Keratinocyte (primary cell): ENCODE results near the gene ASTN2. TPM values are rescaled to one million over a fixed set of nuclear protein-coding genes. Genes with fewer than 3 reads are reported as not detected.

Experiments used
- DNase-seq: peaks from one replicate; pipeline ENCODE4 v3.0.0-alpha.2; 2011; ENCODE audit warnings: low read depth, missing footprints, low spot score
- FAIRE-seq: peaks from 2 replicates; lab custom pipeline; 2011; peaks lifted over from hg19 to GRCh38; lab: Jason Lieb, UNC
- H2AFZ ChIP-seq: 2 replicates; pipeline ENCODE4 v1.6.0; 2012; ENCODE audit warnings: low read length, control low read depth, inconsistent platforms; ENCODE audit not compliant: control insufficient read depth
- H3K27ac ChIP-seq: 2 replicates; pipeline ENCODE4 v1.5.1; 2011; ENCODE audit warnings: low read length; ENCODE audit not compliant: control insufficient read depth, insufficient read depth
- H3K27me3 ChIP-seq: 3 replicates; pipeline ENCODE4 v1.6.0; 2011; ENCODE audit warnings: low read length; ENCODE audit not compliant: control insufficient read depth, insufficient read depth; ENCODE audit errors: extremely low read depth
- H3K36me3 ChIP-seq, 2 experiments: 2 replicates in 1 of 2; 3 replicates in 1 of 2; pipeline ENCODE4 v1.5.1; 2011; ENCODE audit warnings: low read length in 2 of 2, mild to moderate bottlenecking in 1 of 2; ENCODE audit not compliant: control insufficient read depth in 2 of 2, insufficient read depth in 2 of 2; ENCODE audit errors: extremely low read depth in 1 of 2
- H3K4me1 ChIP-seq: 3 replicates; pipeline ENCODE4 v1.5.1; 2011; ENCODE audit warnings: low read length; ENCODE audit not compliant: control insufficient read depth, insufficient read depth; ENCODE audit errors: extremely low read depth
- H3K4me2 ChIP-seq: 3 replicates; pipeline ENCODE4 v1.6.0; 2011; ENCODE audit warnings: low read depth, low read length; ENCODE audit not compliant: control insufficient read depth, insufficient read depth; ENCODE audit errors: extremely low read depth
- H3K4me3 ChIP-seq, 3 experiments: fragments of 200-600 bp in 1 of 3; sonication (generic) in 1 of 3; 2 replicates in 2 of 3; 3 replicates in 1 of 3; pipeline ENCODE4 v1.5.1; 2011 to 2016; ENCODE audit warnings: low read length in 3 of 3, mild to moderate bottlenecking in 3 of 3, control low read depth in 2 of 3, inconsistent platforms in 1 of 3, low read depth in 1 of 3, mixed read lengths in 1 of 3, mixed run types in 1 of 3, moderate library complexity in 1 of 3; ENCODE audit not compliant: control insufficient read depth in 2 of 3, insufficient read depth in 2 of 3; ENCODE audit errors: extremely low read depth in 1 of 3
- H3K79me2 ChIP-seq: 2 replicates; pipeline ENCODE4 v1.6.0; 2012; ENCODE audit warnings: low read length; ENCODE audit not compliant: control insufficient read depth, insufficient read depth
- H3K9ac ChIP-seq: 3 replicates; pipeline ENCODE4 v1.6.0; 2011; ENCODE audit warnings: low read length; ENCODE audit not compliant: control insufficient read depth, insufficient read depth; ENCODE audit errors: extremely low read depth
- H3K9me1 ChIP-seq: 3 replicates; pipeline ENCODE4 v1.6.0; 2011; ENCODE audit warnings: low read length; ENCODE audit not compliant: control insufficient read depth, insufficient read depth; ENCODE audit errors: extremely low read depth
- H3K9me3 ChIP-seq: 2 replicates; pipeline ENCODE4 v1.5.1; 2012; ENCODE audit warnings: low read depth, low read length; ENCODE audit not compliant: control insufficient read depth
- H4K20me1 ChIP-seq: 3 replicates; pipeline ENCODE4 v1.6.0; 2011; ENCODE audit warnings: low read length; ENCODE audit not compliant: control insufficient read depth, insufficient read depth; ENCODE audit errors: extremely low read depth
- EZH2 ChIP-seq: IDR thresholded peaks from one replicate; pipeline ENCODE4 v1.6.1; 2012; ENCODE audit warnings: inconsistent platforms, mild to moderate bottlenecking, low read length, moderate library complexity
- dilution Hi-C: fragments of 300-500 bp; cut with MboI; formaldehyde crosslinking; loops from one replicate; pipeline ENCODE4 v1.7.0; 2020; ENCODE audit warnings: low sequenced_read_pairs; ENCODE audit not compliant: extremely low pct_ligation_motif_present
- polyA plus RNA-seq, 5 experiments: library from polyadenylated mRNA; depleted of rRNA in 3 of 5; stranded (reverse) in 3 of 5; stranded (forward) in 1 of 5; unstranded in 1 of 5; fragments of >200 nt; gene quantifications; 1 replicate in 1 of 5; 2 replicates in 3 of 5; 3 replicates in 1 of 5; pipeline versions ENCODE4 v1.2.1 to v1.2.3, GENCODE V29; 2011 to 2012; ENCODE audit warnings: missing spikeins in 2 of 5, low read depth in 1 of 5, low replicate concordance in 1 of 5
- TF ChIP-seq, protein P1 (sequence below), 3 experiments: IDR thresholded peaks in 1 of 3; conservative IDR thresholded peaks in 1 of 3; optimal IDR thresholded peaks in 1 of 3; 2 replicates in 2 of 3; 3 replicates in 1 of 3; pipeline versions ENCODE3 to v1.5.1; 2011; ENCODE audit warnings: low read length in 3 of 3, mild to moderate bottlenecking in 3 of 3, moderate library complexity in 2 of 3, control low read depth in 1 of 3, inconsistent platforms in 1 of 3; ENCODE audit not compliant: insufficient read depth in 2 of 3; ENCODE audit errors: extremely low read depth in 1 of 3

The ASTN2 gene
- polyA plus RNA-seq, 1 donor (not counting 4 experiments of a cell fraction or from before 2014, with no cell fraction given) = 0.31 TPM

DNA sequence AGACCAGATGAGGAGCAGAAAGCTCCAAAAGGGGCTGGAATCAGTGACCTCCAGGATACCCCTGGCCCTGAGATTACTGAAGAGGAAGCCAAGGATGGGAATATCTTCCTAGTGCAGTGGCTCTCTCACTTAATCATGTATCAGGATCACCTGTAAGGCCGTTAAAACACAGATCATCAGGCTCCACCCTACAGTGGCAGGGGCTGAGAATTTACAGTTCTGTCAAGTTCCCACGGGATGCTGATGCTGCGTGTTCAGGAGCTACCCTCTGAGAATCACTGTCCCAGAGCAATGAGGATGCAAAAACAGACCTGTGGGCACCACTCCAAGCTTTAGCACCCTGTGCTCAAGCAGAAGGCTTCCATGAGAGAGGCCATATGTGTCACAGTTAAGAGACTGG, 291.9 kb downstream of the ASTN2 start:
- TF ChIP-seq, protein P1, sequence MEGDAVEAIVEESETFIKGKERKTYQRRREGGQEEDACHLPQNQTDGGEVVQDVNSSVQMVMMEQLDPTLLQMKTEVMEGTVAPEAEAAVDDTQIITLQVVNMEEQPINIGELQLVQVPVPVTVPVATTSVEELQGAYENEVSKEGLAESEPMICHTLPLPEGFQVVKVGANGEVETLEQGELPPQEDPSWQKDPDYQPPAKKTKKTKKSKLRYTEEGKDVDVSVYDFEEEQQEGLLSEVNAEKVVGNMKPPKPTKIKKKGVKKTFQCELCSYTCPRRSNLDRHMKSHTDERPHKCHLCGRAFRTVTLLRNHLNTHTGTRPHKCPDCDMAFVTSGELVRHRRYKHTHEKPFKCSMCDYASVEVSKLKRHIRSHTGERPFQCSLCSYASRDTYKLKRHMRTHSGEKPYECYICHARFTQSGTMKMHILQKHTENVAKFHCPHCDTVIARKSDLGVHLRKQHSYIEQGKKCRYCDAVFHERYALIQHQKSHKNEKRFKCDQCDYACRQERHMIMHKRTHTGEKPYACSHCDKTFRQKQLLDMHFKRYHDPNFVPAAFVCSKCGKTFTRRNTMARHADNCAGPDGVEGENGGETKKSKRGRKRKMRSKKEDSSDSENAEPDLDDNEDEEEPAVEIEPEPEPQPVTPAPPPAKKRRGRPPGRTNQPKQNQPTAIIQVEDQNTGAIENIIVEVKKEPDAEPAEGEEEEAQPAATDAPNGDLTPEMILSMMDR (optimal IDR thresholded peaks at IDR 0.05 in 1 of 3, IDR thresholded peaks at IDR 0.05 in 1 of 3, conservative IDR thresholded peaks at IDR 0.05 in 1 of 3; ENCODE audit: extremely low read depth in 1 of 3, insufficient read depth in 2 of 3, low read length in 3 of 3) = no peak
- TF ChIP-seq EZH2 = no peak
- no peak for FAIRE-seq

DNA sequence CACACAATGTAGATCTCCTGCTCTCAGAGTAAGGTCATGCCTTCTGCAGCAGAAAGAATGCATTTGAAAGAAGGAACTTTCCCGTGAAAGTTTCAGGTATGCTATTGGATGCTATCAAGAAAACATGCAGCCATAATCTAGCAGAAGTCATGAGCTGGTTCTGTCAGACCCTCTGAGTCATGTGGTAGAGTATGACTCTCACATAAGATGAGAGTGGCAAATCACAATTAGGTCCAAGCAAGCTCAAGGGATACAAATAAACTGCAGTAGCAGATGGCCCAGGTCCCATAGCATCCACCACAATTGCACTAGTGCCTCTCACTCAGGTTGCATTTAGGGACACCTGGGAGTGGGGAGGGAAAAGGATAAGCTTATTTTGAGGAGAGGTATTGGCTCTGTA, 292.8 kb downstream of the ASTN2 start:
- no peaks in the 10 kb centered on the region for H4K20me1 ChIP-seq
- H3K4me1 ChIP-seq = no peaks in the 10 kb centered on the region
- DNase-seq = no peak
- no peak overlapping the region for H3K4me2 ChIP-seq
- no peaks in the 10 kb centered on the region for H3K9me3 ChIP-seq
- H3K4me3 ChIP-seq = no peak overlapping the region
- H3K36me3 ChIP-seq = no peaks in the 10 kb centered on the region
- no peak overlapping the region for H3K9ac ChIP-seq
- FAIRE-seq = no peak
- H3K9me1 ChIP-seq = no peaks in the 10 kb centered on the region
- H3K79me2 ChIP-seq = no peaks in the 10 kb centered on the region
- no peak overlapping the region for H2AFZ ChIP-seq
- TF ChIP-seq EZH2 = no peak
- TF ChIP-seq, protein P1 (optimal IDR thresholded peaks at IDR 0.05 in 1 of 3, IDR thresholded peaks at IDR 0.05 in 1 of 3, conservative IDR thresholded peaks at IDR 0.05 in 1 of 3; ENCODE audit: extremely low read depth in 1 of 3, insufficient read depth in 2 of 3, low read length in 3 of 3) = no peak
- no peak overlapping the region for H3K27ac ChIP-seq
- dilution Hi-C loops = no loop called here
- no peaks in the 10 kb centered on the region for H3K27me3 ChIP-seq

More for the DNA sequence above, 291.9 kb downstream of the ASTN2 start:
- DNase-seq = no peak
- Histone ChIP-seq H3K9ac (no peak overlapping the region), H2AFZ (no peak overlapping the region), H3K4me1 (no peaks in the 10 kb centered on the region), H3K4me2 (no peak overlapping the region), H3K9me1 (no peaks in the 10 kb centered on the region), H3K4me3 (no peak overlapping the region), H3K27ac (no peak overlapping the region), H3K36me3 (no peaks in the 10 kb centered on the region), H3K9me3 (no peaks in the 10 kb centered on the region), H3K79me2 (no peaks in the 10 kb centered on the region), H4K20me1 (no peaks in the 10 kb centered on the region), H3K27me3 (no peaks in the 10 kb centered on the region)
- dilution Hi-C loops = no loop called here
